Endothelial cell of umbilical vein (primary cell): ENCODE measurements around the gene LMF1.
"Not testable (repeated sequence)": the region's sequence is repeated elsewhere in the genome, so short reads cannot be mapped to it uniquely, and the experiment has no call there.

ENCODE experiments used
- CTCF ChIP-seq, 2 donors: IDR thresholded peaks; 1 replicate in 1 of 2; 2 replicates in 1 of 2; pipeline ENCODE4 v1.5.1; 2011; ENCODE audit warnings: low read length in 2 of 2, mild to moderate bottlenecking in 2 of 2, moderate library complexity in 2 of 2, control low read depth in 1 of 2, inconsistent platforms in 1 of 2, low read depth in 1 of 2; ENCODE audit not compliant: insufficient read depth in 1 of 2; ENCODE audit errors: extremely low read depth in 1 of 2
- EZH2 ChIP-seq: IDR thresholded peaks from 2 replicates; pipeline ENCODE4 v1.6.1; 2012; ENCODE audit warnings: borderline replicate concordance, low read depth, mild to moderate bottlenecking, moderate library complexity, low read length, inconsistent platforms; ENCODE audit not compliant: severe bottlenecking
- FOS ChIP-seq: IDR thresholded peaks from 2 replicates; pipeline ENCODE4 v1.6.1; 2011; ENCODE audit warnings: mild to moderate bottlenecking, low read length, moderate library complexity, borderline replicate concordance; ENCODE audit not compliant: insufficient read depth
- GATA2 ChIP-seq: IDR thresholded peaks from 2 replicates; pipeline ENCODE4 v1.7.0; 2011; ENCODE audit warnings: low read depth, mild to moderate bottlenecking, moderate library complexity, mixed read lengths, low read length; ENCODE audit not compliant: insufficient read length, insufficient read depth
- JUN ChIP-seq: IDR thresholded peaks from 2 replicates; pipeline ENCODE4 v1.6.1; 2011; ENCODE audit warnings: borderline replicate concordance, low read depth; ENCODE audit not compliant: insufficient read length, insufficient read depth
- MAX ChIP-seq: IDR thresholded peaks from 2 replicates; pipeline ENCODE4 v1.6.1; 2011; ENCODE audit not compliant: insufficient read depth, insufficient read length
- MYC ChIP-seq: IDR thresholded peaks from one replicate; pipeline ENCODE4 v1.6.1; 2011; ENCODE audit warnings: mild to moderate bottlenecking, low read depth, low read length
- POLR2A ChIP-seq: IDR thresholded peaks from 2 replicates; pipeline ENCODE4 v1.6.1; 2012; ENCODE audit warnings: low read depth, mild to moderate bottlenecking, control low read depth, low read length
- POLR2AphosphoS5 ChIP-seq: IDR thresholded peaks from 2 replicates; pipeline ENCODE4 v1.6.1; 2012; ENCODE audit warnings: low read depth, mild to moderate bottlenecking, control low read depth, low read length, moderate library complexity; ENCODE audit not compliant: insufficient read depth

DNA sequence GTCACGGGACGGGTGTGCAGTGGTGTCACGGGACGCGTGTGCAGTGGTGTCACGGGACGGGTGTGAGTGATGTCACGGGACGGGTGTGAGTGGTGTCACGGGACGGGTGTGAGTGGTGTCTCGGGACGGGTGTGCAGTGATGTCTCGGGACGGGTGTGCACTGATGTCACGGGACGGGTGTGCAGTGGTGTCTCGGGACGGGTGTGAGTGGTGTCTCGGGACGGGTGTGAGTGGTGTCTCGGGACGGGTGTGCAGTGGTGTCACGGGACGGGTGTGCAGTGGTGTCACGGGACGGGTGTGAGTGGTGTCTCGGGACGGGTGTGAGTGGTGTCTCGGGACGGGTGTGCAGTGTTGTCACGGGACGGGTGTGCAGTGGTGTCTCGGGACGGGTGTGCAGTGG lies 111.8 kb downstream of the LMF1 start:
- TF ChIP-seq EZH2; MAX; CTCF (IDR thresholded peaks at IDR 0.05; ENCODE audit: extremely low read depth in 1 of 2, insufficient read depth in 1 of 2, low read depth in 1 of 2, low read length in 2 of 2); POLR2A; POLR2AphosphoS5; MYC; GATA2; FOS; JUN: not testable (repeated sequence)
